Measurements from ENCODE around the gene SYK. TPM values are rescaled to one million over a fixed set of nuclear protein-coding genes. Genes with fewer than 3 reads are reported as not detected.

SYK gene
- total RNA-seq, 1 donor: not detected

GRCh38 chr9:90898228-90898627, 96.6 kb downstream of the SYK start:
- H3K4me1 ChIP-seq (ENCODE audit: insufficient read depth, low read length): no peaks in the 10 kb centered on the region
- H4K20me1 ChIP-seq (ENCODE audit: insufficient read depth, low read length): no peaks in the 10 kb centered on the region
- peak; percentile 50 for TF ChIP-seq CTCF (IDR thresholded peaks at IDR 0.05; ENCODE audit: extremely low read depth, low read depth, low read length)
- H3K27ac ChIP-seq (ENCODE audit: low read depth, low read length): no peak overlapping the region
- H3K27me3 ChIP-seq (ENCODE audit: insufficient read depth, low read length): peaks cover 2% of the 10 kb centered on the region
- no peak overlapping the region for H3K4me3 ChIP-seq (ENCODE audit: insufficient read depth, low read length)
- no peaks in the 10 kb centered on the region for H3K79me2 ChIP-seq (ENCODE audit: insufficient read depth, low read length)
- no peak for DNase-seq (ENCODE audit: insufficient read length, low spot score, missing footprints)
- H3K9me3 ChIP-seq (ENCODE audit: low read depth, low read length): no peaks in the 10 kb centered on the region
- no peak overlapping the region for H2AFZ ChIP-seq (ENCODE audit: low read length)
- H3K4me2 ChIP-seq (ENCODE audit: insufficient read depth, low read length): no peak overlapping the region
- H3K36me3 ChIP-seq (ENCODE audit: insufficient read depth, low read length): no peaks in the 10 kb centered on the region

- Histone ChIP-seq H3K9me3 (ENCODE audit: low read depth, low read length) (no peaks in the 10 kb centered on the region), H2AFZ (ENCODE audit: low read length) (no peak overlapping the region), H3K4me1 (ENCODE audit: insufficient read depth, low read length) (no peaks in the 10 kb centered on the region), H3K79me2 (ENCODE audit: insufficient read depth, low read length) (no peaks in the 10 kb centered on the region), H3K36me3 (ENCODE audit: insufficient read depth, low read length) (no peaks in the 10 kb centered on the region), H3K4me3 (ENCODE audit: insufficient read depth, low read length) (no peak overlapping the region), H3K4me2 (ENCODE audit: insufficient read depth, low read length) (no peak overlapping the region), H3K27ac (ENCODE audit: low read depth, low read length) (no peak overlapping the region), H3K27me3 (ENCODE audit: insufficient read depth, low read length) (peaks cover 2% of the 10 kb centered on the region), H4K20me1 (ENCODE audit: insufficient read depth, low read length) (no peaks in the 10 kb centered on the region)
- no peak for DNase-seq (ENCODE audit: insufficient read length, low spot score, missing footprints)
- TF ChIP-seq CTCF (IDR thresholded peaks at IDR 0.05; ENCODE audit: extremely low read depth, low read depth, low read length): no peak
Observed at GRCh38 chr9:90899287-90899686, 97.7 kb downstream of the SYK start.

- Histone ChIP-seq H3K27me3 (ENCODE audit: insufficient read depth, low read length) (no peaks in the 10 kb centered on the region), H3K9me3 (ENCODE audit: low read depth, low read length) (no peaks in the 10 kb centered on the region), H3K27ac (ENCODE audit: low read depth, low read length) (no peak overlapping the region), H3K4me2 (ENCODE audit: insufficient read depth, low read length) (no peak overlapping the region), H3K4me3 (ENCODE audit: insufficient read depth, low read length) (no peak overlapping the region), H2AFZ (ENCODE audit: low read length) (no peak overlapping the region), H4K20me1 (ENCODE audit: insufficient read depth, low read length) (no peaks in the 10 kb centered on the region), H3K79me2 (ENCODE audit: insufficient read depth, low read length) (no peaks in the 10 kb centered on the region), H3K4me1 (ENCODE audit: insufficient read depth, low read length) (no peaks in the 10 kb centered on the region), H3K36me3 (ENCODE audit: insufficient read depth, low read length) (no peaks in the 10 kb centered on the region)
- TF ChIP-seq CTCF (IDR thresholded peaks at IDR 0.05; ENCODE audit: extremely low read depth, low read depth, low read length): peak; percentile 51
- no peak for DNase-seq (ENCODE audit: insufficient read length, low spot score, missing footprints)
Observed at GRCh38 chr9:90900130-90900529, 98.5 kb downstream of the SYK start.

GRCh38 chr9:90901933-90902332, 100.3 kb downstream of the SYK start:
- H2AFZ ChIP-seq (ENCODE audit: low read length): no peak overlapping the region
- no peak for DNase-seq (ENCODE audit: insufficient read length, low spot score, missing footprints)
- no peak overlapping the region for H3K4me3 ChIP-seq (ENCODE audit: insufficient read depth, low read length)
- H3K27me3 ChIP-seq (ENCODE audit: insufficient read depth, low read length): peaks cover 14% of the 10 kb centered on the region
- no peak for TF ChIP-seq CTCF (IDR thresholded peaks at IDR 0.05; ENCODE audit: extremely low read depth, low read depth, low read length)
- H4K20me1 ChIP-seq (ENCODE audit: insufficient read depth, low read length): no peaks in the 10 kb centered on the region
- H3K4me1 ChIP-seq (ENCODE audit: insufficient read depth, low read length): no peaks in the 10 kb centered on the region
- H3K27ac ChIP-seq (ENCODE audit: low read depth, low read length): no peak overlapping the region
- H3K79me2 ChIP-seq (ENCODE audit: insufficient read depth, low read length): no peaks in the 10 kb centered on the region
- H3K9me3 ChIP-seq (ENCODE audit: low read depth, low read length): no peaks in the 10 kb centered on the region
- no peaks in the 10 kb centered on the region for H3K36me3 ChIP-seq (ENCODE audit: insufficient read depth, low read length)
- H3K4me2 ChIP-seq (ENCODE audit: insufficient read depth, low read length): no peak overlapping the region
